Measurements from ENCODE around the gene ZNF892. TPM values are rescaled to one million over a fixed set of nuclear protein-coding genes. Genes with fewer than 3 reads are reported as not detected.
"Not testable (repeated sequence)": the region's sequence is repeated elsewhere in the genome, so short reads cannot be mapped to it uniquely, and the experiment has no call there.

The ZNF892 gene
- total and polyA plus RNA-seq, 2 of the 8 experiments (the other 6 are each of a cell fraction or from before 2014, with no cell fraction given): 1.4 to 10.7 TPM

GRCh38 chr2:95192956-95193355 is 14.4 kb upstream of the ZNF892 start:
- H2BK5ac ChIP-seq (ENCODE audit: low read depth, low read length); H2BK15ac ChIP-seq (ENCODE audit: low read length); H2BK12ac ChIP-seq (ENCODE audit: low read depth, low read length); H3K23me2 ChIP-seq (ENCODE audit: low read depth, low read length); H2AK5ac ChIP-seq (ENCODE audit: low read depth, low read length); FAIRE-seq; H3K27ac ChIP-seq (ENCODE audit: low read depth, low read length); H3K27me3 ChIP-seq (replicated peaks in 1 of 4; ENCODE audit: control insufficient read depth in 3 of 4, extremely low read depth in 1 of 4, insufficient read depth in 3 of 4, low read length in 3 of 4); H3K36me3 ChIP-seq (ENCODE audit: control insufficient read depth in 2 of 4, insufficient read depth in 4 of 4, low read length in 3 of 4); H4K5ac ChIP-seq (ENCODE audit: insufficient read length, low read depth, low read length); H3K4ac ChIP-seq (replicated peaks; ENCODE audit: insufficient read length, low read depth, low read length); H3K23ac ChIP-seq (ENCODE audit: insufficient read length); H4K91ac ChIP-seq (replicated peaks; ENCODE audit: insufficient read length, low read length); H3K18ac ChIP-seq (ENCODE audit: extremely low read depth, low read length); H3K14ac ChIP-seq (ENCODE audit: insufficient read length); H3K9ac ChIP-seq (replicated peaks in 1 of 4; ENCODE audit: extremely low read depth in 1 of 4, low read depth in 3 of 4, low read length in 3 of 4); H4K8ac ChIP-seq (ENCODE audit: extremely low read depth, insufficient read depth, low read length); H2BK120ac ChIP-seq (replicated peaks; ENCODE audit: low read depth, low read length); H3K79me1 ChIP-seq (ENCODE audit: low read depth, low read length); H3K4me1 ChIP-seq (replicated peaks in 1 of 4; ENCODE audit: control insufficient read depth in 3 of 4, insufficient read depth in 4 of 4, low read length in 3 of 4); H3K79me2 ChIP-seq (ENCODE audit: control insufficient read depth in 1 of 2, insufficient read depth in 2 of 2, low read length in 2 of 2); H3K4me3 ChIP-seq (ENCODE audit: extremely low read depth in 1 of 4, insufficient read depth in 2 of 4, low read depth in 3 of 4, low read length in 4 of 4); H2AFZ ChIP-seq (ENCODE audit: low read length); H3K4me2 ChIP-seq (ENCODE audit: insufficient read depth in 1 of 2, low read depth in 2 of 2, low read length in 2 of 2); H2BK20ac ChIP-seq (ENCODE audit: low read length); H3K56ac ChIP-seq (replicated peaks; ENCODE audit: insufficient read length, low read depth, low read length); H4K20me1 ChIP-seq (replicated peaks in 1 of 2; ENCODE audit: control insufficient read depth in 1 of 2, insufficient read depth in 2 of 2, low read length in 2 of 2): not testable (repeated sequence)
- CTCF ChIA-PET (ENCODE audit: partially characterized antibody): interaction anchor here (0.8 to 1.1 kb wide), 3 partner anchors 12 to 24 kb away, joined by 3 to 4 read pairs (median 3); no protein-coding TSS in a partner anchor
- 38% methylated on average over 6 of the region's 15 CpGs; no CpG with 5 or more reads in 1 of the 2 experiments for WGBS, 2 experiments (ENCODE audit: extremely low coverage in 1 of 2, insufficient coverage in 1 of 2, insufficient read length in 1 of 2, insufficient replicate concordance in 2 of 2, low coverage in 1 of 2, low lambda C conversion rate in 2 of 2, missing lambda C conversion rate in 1 of 2)
- TF ChIP-seq CTCF (IDR thresholded peaks at IDR 0.05; ENCODE audit: control extremely low read depth in 1 of 3, insufficient read depth in 1 of 3, low read depth in 1 of 3, low read length in 3 of 3) (peak; percentile 35 to 48 (median 46)), RAD21 (IDR thresholded peaks at IDR 0.05 in 1 of 2, conservative IDR thresholded peaks at IDR 0.05 in 1 of 2; ENCODE audit: low read depth in 2 of 2, low read length in 2 of 2) (peak; percentile 42 to 49; a peak in 3 of 4 replicates)
- peak in 1 of 2 experiments; percentile 79 for DNase-seq (ENCODE audit: low read depth in 1 of 2, low spot score in 2 of 2)
- peaks cover 33 to 62% of the 10 kb centered on the region in 2 experiments for H3K9me3 ChIP-seq (ENCODE audit: insufficient read depth in 2 of 2, low read depth in 1 of 2, low read length in 1 of 2)
- POLR2A ChIA-PET (ENCODE audit: partially characterized antibody): interaction anchor here (0.6 kb wide), 1 partner anchor 210 kb away, joined by 3 read pairs; no protein-coding TSS in a partner anchor
